ENCODE data around the gene UBXN7.
"Not testable (repeated sequence)": the region's sequence is repeated elsewhere in the genome, so short reads cannot be mapped to it uniquely, and the experiment has no call there.

The UBXN7 gene

DNA sequence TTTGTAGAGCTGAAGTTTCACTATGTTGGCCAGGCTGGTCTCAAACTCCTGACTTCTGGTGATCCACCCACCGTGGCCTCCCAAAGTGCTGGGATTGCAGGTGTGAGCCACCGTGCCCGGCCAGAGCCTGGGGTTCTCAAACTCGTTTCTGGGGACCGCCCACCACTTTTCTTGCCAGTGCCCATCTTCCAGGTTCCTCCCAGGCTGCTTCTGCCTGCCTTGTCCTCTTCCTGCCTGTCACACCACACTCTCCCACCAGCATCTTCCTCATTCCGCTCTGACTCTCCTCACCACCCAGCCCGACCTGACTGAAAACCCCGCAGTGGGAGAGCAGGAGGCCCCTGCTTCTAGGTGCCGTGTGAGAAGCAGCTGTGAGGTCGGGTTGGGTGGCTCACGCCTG lies 111.1 kb downstream of the UBXN7 start:
- Histone ChIP-seq H3F3A (ENCODE audit: insufficient read depth) (peaks cover 9% of the 10 kb centered on the region; the same call in 1 of the 2 replicates), H3K79me2 (ENCODE audit: insufficient read depth, low read length) (no peaks in the 10 kb centered on the region), H3K9me3 (ENCODE audit: insufficient read depth, low read length) (no peaks in the 10 kb centered on the region), H3K27me3 (ENCODE audit: low read length) (no peaks in the 10 kb centered on the region), H3K4me3 (ENCODE audit: insufficient read depth, low read length, poor library complexity, severe bottlenecking) (no peak overlapping the region), H2AFZ (ENCODE audit: low read depth, low read length, severe bottlenecking) (no peak overlapping the region), H3K27ac (ENCODE audit: low read depth, low read length) (no peak overlapping the region), H3K9ac (ENCODE audit: low read length) (no peak overlapping the region), H3K4me2 (ENCODE audit: low read depth, low read length, poor library complexity, severe bottlenecking) (no peak overlapping the region), H3K9me2 (replicated peaks; ENCODE audit: insufficient read depth, low read length) (no peaks in the 10 kb centered on the region), H3K36me3 (ENCODE audit: low read length) (no peaks in the 10 kb centered on the region), H4K20me1 (ENCODE audit: low read depth, low read length) (no peaks in the 10 kb centered on the region)
- TF ChIP-seq EZH2phosphoT487 (conservative IDR thresholded peaks at IDR 0.05; ENCODE audit: low read length): no peak
- TF ChIP-seq, protein P1, sequence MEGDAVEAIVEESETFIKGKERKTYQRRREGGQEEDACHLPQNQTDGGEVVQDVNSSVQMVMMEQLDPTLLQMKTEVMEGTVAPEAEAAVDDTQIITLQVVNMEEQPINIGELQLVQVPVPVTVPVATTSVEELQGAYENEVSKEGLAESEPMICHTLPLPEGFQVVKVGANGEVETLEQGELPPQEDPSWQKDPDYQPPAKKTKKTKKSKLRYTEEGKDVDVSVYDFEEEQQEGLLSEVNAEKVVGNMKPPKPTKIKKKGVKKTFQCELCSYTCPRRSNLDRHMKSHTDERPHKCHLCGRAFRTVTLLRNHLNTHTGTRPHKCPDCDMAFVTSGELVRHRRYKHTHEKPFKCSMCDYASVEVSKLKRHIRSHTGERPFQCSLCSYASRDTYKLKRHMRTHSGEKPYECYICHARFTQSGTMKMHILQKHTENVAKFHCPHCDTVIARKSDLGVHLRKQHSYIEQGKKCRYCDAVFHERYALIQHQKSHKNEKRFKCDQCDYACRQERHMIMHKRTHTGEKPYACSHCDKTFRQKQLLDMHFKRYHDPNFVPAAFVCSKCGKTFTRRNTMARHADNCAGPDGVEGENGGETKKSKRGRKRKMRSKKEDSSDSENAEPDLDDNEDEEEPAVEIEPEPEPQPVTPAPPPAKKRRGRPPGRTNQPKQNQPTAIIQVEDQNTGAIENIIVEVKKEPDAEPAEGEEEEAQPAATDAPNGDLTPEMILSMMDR (IDR thresholded peaks at IDR 0.05; ENCODE audit: insufficient read depth, low read length, poor library complexity, severe bottlenecking): no peak

DNA sequence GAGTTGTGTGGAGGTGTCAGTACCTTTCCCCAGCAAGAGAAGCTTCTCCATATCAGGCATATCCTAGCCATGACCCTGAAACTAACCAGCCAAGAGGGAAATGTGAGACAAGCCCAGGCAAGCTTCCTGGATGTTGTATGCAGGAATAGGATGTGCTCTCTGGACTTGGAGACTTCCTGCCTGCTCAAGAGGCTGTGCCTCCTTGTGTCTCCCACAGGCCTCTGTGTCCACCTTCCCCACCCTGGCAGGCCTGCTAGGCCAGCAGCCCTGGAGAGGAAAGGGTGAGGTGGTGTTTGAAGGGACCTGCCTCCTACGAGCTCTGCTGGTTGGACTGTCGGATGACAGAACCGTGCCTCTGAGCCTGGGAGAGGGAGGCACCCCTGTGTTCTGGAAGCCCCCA lies 112.1 kb downstream of the UBXN7 start:
- Histone ChIP-seq H4K20me1 (ENCODE audit: low read depth, low read length) (no peaks in the 10 kb centered on the region), H3K27ac (ENCODE audit: low read depth, low read length) (no peak overlapping the region), H3K4me2 (ENCODE audit: low read depth, low read length, poor library complexity, severe bottlenecking) (no peak overlapping the region), H3K9me3 (ENCODE audit: insufficient read depth, low read length) (no peaks in the 10 kb centered on the region), H3K9ac (ENCODE audit: low read length) (no peak overlapping the region), H3K79me2 (ENCODE audit: insufficient read depth, low read length) (no peaks in the 10 kb centered on the region), H3F3A (ENCODE audit: insufficient read depth) (peaks cover 13% of the 10 kb centered on the region; the same call in 1 of the 2 replicates), H2AFZ (ENCODE audit: low read depth, low read length, severe bottlenecking) (no peak overlapping the region), H3K36me3 (ENCODE audit: low read length) (no peaks in the 10 kb centered on the region), H3K9me2 (replicated peaks; ENCODE audit: insufficient read depth, low read length) (no peaks in the 10 kb centered on the region), H3K4me3 (ENCODE audit: insufficient read depth, low read length, poor library complexity, severe bottlenecking) (no peak overlapping the region), H3K27me3 (ENCODE audit: low read length) (no peaks in the 10 kb centered on the region)
- TF ChIP-seq, protein P1 (IDR thresholded peaks at IDR 0.05; ENCODE audit: insufficient read depth, low read length, poor library complexity, severe bottlenecking): no peak
- TF ChIP-seq EZH2phosphoT487 (conservative IDR thresholded peaks at IDR 0.05; ENCODE audit: low read length): no peak

DNA sequence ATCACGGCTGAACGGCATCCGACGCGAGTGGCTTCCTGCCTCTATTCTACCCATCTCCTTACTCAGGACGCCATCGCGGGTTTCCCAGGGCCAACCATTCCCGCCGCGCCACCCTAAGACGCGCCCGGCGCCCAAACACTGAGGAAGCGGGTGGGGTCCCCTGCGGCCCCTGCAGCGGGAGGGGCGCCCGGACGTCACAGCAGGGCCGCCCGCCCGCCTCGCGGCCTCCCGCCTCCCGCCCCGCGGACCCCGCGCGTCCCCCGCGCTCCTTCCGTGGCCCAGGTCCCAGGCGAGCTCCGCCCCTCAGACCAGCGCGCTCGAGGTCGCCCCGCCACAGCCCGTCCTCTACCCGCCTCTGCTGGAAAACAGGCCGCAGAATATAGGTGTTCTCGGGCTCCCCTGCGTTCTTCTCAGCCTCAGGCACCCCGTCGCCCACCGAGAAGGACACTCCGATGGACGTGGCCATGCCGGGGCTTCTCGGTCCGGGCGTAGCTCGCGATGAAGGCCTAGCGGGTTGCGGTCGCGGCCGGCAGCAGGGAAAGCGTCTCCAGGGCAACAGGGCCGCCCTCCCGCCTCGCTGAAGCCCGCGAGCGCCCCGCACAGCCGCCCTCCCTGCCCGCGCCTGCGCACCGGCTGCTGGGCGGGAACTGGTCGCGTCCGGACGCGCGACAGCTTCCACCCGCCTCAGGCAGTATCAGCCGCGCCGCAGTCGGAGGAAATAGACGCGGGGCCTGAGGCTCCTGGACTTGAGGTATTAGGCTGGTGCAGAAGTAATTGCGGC lies 114.3 kb downstream of the UBXN7 start, which contains the start of gene DYNLT2B:
Gene DYNLT2B (minus strand): TSS at position 554 of the 781 bp plus-strand sequence. CDS start 88 bp downstream, at position 466.
- H3K4me2 ChIP-seq (ENCODE audit: low read depth, low read length, poor library complexity, severe bottlenecking): peak within 1 kb of the TSS; percentile 63

DNA sequence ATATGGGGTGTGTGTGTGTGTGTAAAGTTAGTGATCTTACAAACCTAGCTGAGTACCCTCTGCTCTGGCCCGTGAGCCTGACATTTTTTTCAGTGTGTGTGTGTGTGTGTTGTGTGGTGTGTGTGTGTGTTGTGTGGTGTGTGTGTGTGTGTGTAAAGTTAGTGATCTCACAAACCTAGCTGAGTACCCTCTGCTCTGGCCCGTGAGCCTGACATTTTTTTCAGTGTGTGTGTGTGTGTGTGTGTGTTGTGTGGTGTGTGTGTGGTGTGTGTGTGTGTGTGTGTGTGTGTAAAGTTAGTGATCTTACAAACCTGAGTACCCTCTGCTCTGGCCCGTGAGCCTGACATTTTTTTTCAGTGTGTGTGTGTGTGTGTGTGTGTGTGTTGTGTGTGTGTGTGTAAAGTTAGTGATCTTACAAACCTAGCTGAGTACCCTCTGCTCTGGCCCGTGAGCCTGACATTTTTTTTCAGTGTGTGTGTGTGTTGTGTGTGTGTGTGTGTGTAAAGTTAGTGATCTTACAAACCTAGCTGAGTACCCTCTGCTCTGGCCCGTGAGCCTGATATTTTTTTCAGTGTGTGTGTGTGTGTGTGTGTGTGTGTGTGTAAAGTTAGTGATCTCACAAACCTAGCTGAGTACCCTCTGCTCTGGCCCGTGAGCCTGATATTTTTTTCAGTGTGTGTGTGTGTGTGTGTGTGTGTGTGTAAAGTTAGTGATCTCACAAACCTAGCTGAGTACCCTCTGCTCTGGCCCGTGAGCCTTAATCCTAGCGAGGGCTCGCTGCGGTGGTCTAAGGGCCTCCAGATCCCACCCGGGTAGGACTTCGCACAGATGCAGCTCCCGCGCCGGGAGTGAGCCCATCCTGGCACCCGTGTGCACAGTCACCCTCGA lies 115.2 kb downstream of the UBXN7 start:
- peak overlapping the region; percentile 89 for H3K9ac ChIP-seq (ENCODE audit: low read length)
- peak overlapping the region; percentile 95 for H2AFZ ChIP-seq (ENCODE audit: low read depth, low read length, severe bottlenecking)
- H4K20me1 ChIP-seq (ENCODE audit: low read depth, low read length); H3K36me3 ChIP-seq (ENCODE audit: low read length); H3K27me3 ChIP-seq (ENCODE audit: low read length); H3K9me2 ChIP-seq (replicated peaks; ENCODE audit: insufficient read depth, low read length); H3K79me2 ChIP-seq (ENCODE audit: insufficient read depth, low read length); H3K9me3 ChIP-seq (ENCODE audit: insufficient read depth, low read length): not testable (repeated sequence)
- H3K4me3 ChIP-seq (ENCODE audit: insufficient read depth, low read length, poor library complexity, severe bottlenecking): peak overlapping the region; percentile 94
- peak overlapping the region; percentile 72 for H3K27ac ChIP-seq (ENCODE audit: low read depth, low read length)
- peak overlapping the region; percentile 63 for H3K4me2 ChIP-seq (ENCODE audit: low read depth, low read length, poor library complexity, severe bottlenecking)
- peaks cover 17% of the 10 kb centered on the region; the same call in 1 of the 2 replicates for H3F3A ChIP-seq (ENCODE audit: insufficient read depth)

More for the DNA sequence above, 114.3 kb downstream of the UBXN7 start, which contains the start of gene DYNLT2B:
- Histone ChIP-seq H3K27ac (ENCODE audit: low read depth, low read length) (peak within 1 kb of the TSS; percentile 72), H3K9ac (ENCODE audit: low read length) (peak within 1 kb of the TSS; percentile 89), H3K4me3 (ENCODE audit: insufficient read depth, low read length, poor library complexity, severe bottlenecking) (peak within 1 kb of the TSS; percentile 94), H3K27me3 (ENCODE audit: low read length) (no peaks in the 10 kb centered on the region), H3K9me2 (replicated peaks; ENCODE audit: insufficient read depth, low read length) (no peaks in the 10 kb centered on the region), H3K9me3 (ENCODE audit: insufficient read depth, low read length) (no peaks in the 10 kb centered on the region), H2AFZ (ENCODE audit: low read depth, low read length, severe bottlenecking) (peak within 1 kb of the TSS; percentile 95), H3K79me2 (ENCODE audit: insufficient read depth, low read length) (no peaks in the 10 kb centered on the region), H4K20me1 (ENCODE audit: low read depth, low read length) (no peaks in the 10 kb centered on the region), H3K36me3 (ENCODE audit: low read length) (no peaks in the 10 kb centered on the region), H3F3A (ENCODE audit: insufficient read depth) (peaks cover 17% of the 10 kb centered on the region; the same call in 1 of the 2 replicates)
- TF ChIP-seq, protein P1 (IDR thresholded peaks at IDR 0.05; ENCODE audit: insufficient read depth, low read length, poor library complexity, severe bottlenecking): no peak
- no peak for TF ChIP-seq EZH2phosphoT487 (conservative IDR thresholded peaks at IDR 0.05; ENCODE audit: low read length)
